Neural cell (in vitro differentiated cells): Measurements from ENCODE around the gene GALNT13. TPM values are rescaled to one million over a fixed set of nuclear protein-coding genes. Genes with fewer than 3 reads are reported as not detected.

ENCODE experiments used
- H2AFZ ChIP-seq: fragments of 200-600, 300-800 bp; sonication (generic), shearing (Covaris generic); 2 replicates; pipeline ENCODE4 v1.6.0; 2014; ENCODE audit warnings: low read depth, mild to moderate bottlenecking, antibody characterized with exemption, low read length, moderate library complexity
- H3F3A ChIP-seq: fragments of 200-600 bp; shearing (Covaris generic); 2 replicates; pipeline ENCODE4 v1.6.1; 2016; ENCODE audit warnings: mild to moderate bottlenecking, moderate library complexity, mixed read lengths, antibody characterized with exemption, low read length; ENCODE audit not compliant: insufficient read depth, poor library complexity, severe bottlenecking
- H3K27ac ChIP-seq: fragments of 200-600, 300-800 bp; sonication (generic), shearing (Covaris generic); 2 replicates; pipeline ENCODE4 v1.5.1; 2014; ENCODE audit warnings: mild to moderate bottlenecking, low read length, moderate library complexity
- H3K27me3 ChIP-seq: fragments of 300-800, 200-600 bp; sonication (generic), shearing (Covaris generic); 2 replicates; pipeline ENCODE4 v1.6.0; 2014; ENCODE audit warnings: mild to moderate bottlenecking, low read depth, low read length, moderate library complexity; ENCODE audit not compliant: insufficient read depth
- H3K36me3 ChIP-seq: fragments of 300-800, 200-600 bp; sonication (generic), shearing (Covaris generic); 2 replicates; pipeline ENCODE4 v1.5.1; 2014; ENCODE audit warnings: mild to moderate bottlenecking, antibody characterized with exemption, low read length, moderate library complexity; ENCODE audit not compliant: insufficient read depth
- H3K4me2 ChIP-seq: fragments of 300-800, 200-600 bp; sonication (generic), shearing (Covaris generic); 2 replicates; pipeline ENCODE4 v1.6.0; 2014; ENCODE audit warnings: mild to moderate bottlenecking, low read length
- H3K4me3 ChIP-seq: fragments of 300-800, 200-600 bp; sonication (generic), shearing (Covaris generic); 2 replicates; pipeline ENCODE4 v1.5.1; 2014; ENCODE audit warnings: mild to moderate bottlenecking, low read length, moderate library complexity
- H3K79me2 ChIP-seq: fragments of 200-600 bp; shearing (Covaris generic); replicated peaks from 2 replicates; pipeline ENCODE4 v1.6.0; 2014; ENCODE audit warnings: mild to moderate bottlenecking, low read length, moderate library complexity; ENCODE audit not compliant: insufficient read depth
- H3K9ac ChIP-seq: fragments of 300-800, 200-600 bp; sonication (generic), shearing (Covaris generic); 2 replicates; pipeline ENCODE4 v1.6.1; 2016; ENCODE audit warnings: mild to moderate bottlenecking, low read length, mixed read lengths
- H3K9me2 ChIP-seq: fragments of 200-600 bp; shearing (Covaris generic); 2 replicates; pipeline ENCODE4 v1.6.1; 2016; ENCODE audit warnings: mild to moderate bottlenecking, low read length, mixed read lengths; ENCODE audit not compliant: insufficient read depth
- H3K9me3 ChIP-seq: fragments of 200-600, 300-800 bp; sonication (generic), shearing (Covaris generic); 2 replicates; pipeline ENCODE4 v1.6.1; 2016; ENCODE audit warnings: mild to moderate bottlenecking, mixed run types, low read length, moderate library complexity, mixed read lengths
- H4K20me1 ChIP-seq: fragments of 200-600 bp; shearing (Covaris generic); 2 replicates; pipeline ENCODE4 v1.6.1; 2016; ENCODE audit warnings: mild to moderate bottlenecking, mixed run types; ENCODE audit not compliant: insufficient read depth
- CTCF ChIP-seq: fragments of 450-650 bp; IDR thresholded peaks from 2 replicates; pipeline ENCODE4 v1.5.1; 2014; ENCODE audit warnings: antibody characterized with exemption, mild to moderate bottlenecking, moderate library complexity; ENCODE audit not compliant: poor library complexity, severe bottlenecking
- EP300 ChIP-seq: fragments of 450-650 bp; conservative IDR thresholded peaks from 2 replicates; pipeline ENCODE4 v1.6.1; 2014; ENCODE audit warnings: antibody characterized with exemption, mild to moderate bottlenecking, moderate library complexity; ENCODE audit not compliant: poor library complexity, severe bottlenecking
- EZH2 ChIP-seq: fragments of 200-600, 300-800 bp; shearing (Covaris generic), sonication (generic); IDR thresholded peaks from 2 replicates; pipeline ENCODE4 v1.6.1; 2014; ENCODE audit warnings: antibody characterized with exemption, low read length, borderline replicate concordance, mild to moderate bottlenecking; ENCODE audit not compliant: insufficient read depth, poor library complexity, severe bottlenecking
- MXI1 ChIP-seq: fragments of 450-650 bp; conservative IDR thresholded peaks from 2 replicates; pipeline ENCODE4 v1.6.1; 2014; ENCODE audit warnings: antibody characterized with exemption, mild to moderate bottlenecking; ENCODE audit not compliant: poor library complexity, severe bottlenecking
- POLR2AphosphoS5 ChIP-seq: IDR thresholded peaks from 2 replicates; pipeline ENCODE4 v1.6.1; 2012
- RAD21 ChIP-seq: fragments of 450-650 bp; conservative IDR thresholded peaks from 2 replicates; pipeline ENCODE4 v1.6.1; 2014; ENCODE audit warnings: antibody characterized with exemption, mild to moderate bottlenecking, moderate library complexity
- REST ChIP-seq: IDR thresholded peaks from 2 replicates; pipeline ENCODE4 v1.6.1; 2012; ENCODE audit warnings: borderline replicate concordance
- SMC3 ChIP-seq: fragments of 450-650 bp; conservative IDR thresholded peaks from 2 replicates; pipeline ENCODE4 v1.6.1; 2014; ENCODE audit warnings: antibody characterized with exemption, mild to moderate bottlenecking, moderate library complexity; ENCODE audit not compliant: poor library complexity
- TAF1 ChIP-seq: IDR thresholded peaks from 2 replicates; pipeline ENCODE4 v1.6.1; 2012; ENCODE audit warnings: low read depth
- polyA plus RNA-seq: library from polyadenylated mRNA; depleted of rRNA; stranded (reverse); fragments of >200 nt; gene quantifications from 2 replicates; pipeline ENCODE4 v1.2.3, GENCODE V29; 2014

Gene GALNT13
- polyA plus RNA-seq, 1 donor from 2014 or later: 12.4 TPM

GRCh38 chr2:154182008-154182407 lies 310.3 kb downstream of the GALNT13 start:
- H4K20me1 ChIP-seq: no peaks in the 10 kb centered on the region
- H3K4me3 ChIP-seq: no peak overlapping the region
- no peak overlapping the region for H3K9ac ChIP-seq
- no peaks in the 10 kb centered on the region for H3F3A ChIP-seq
- H3K36me3 ChIP-seq: no peaks in the 10 kb centered on the region
- TF ChIP-seq RAD21: no peak
- no peak for TF ChIP-seq REST
- no peak for TF ChIP-seq SMC3
- TF ChIP-seq EZH2: no peak
- TF ChIP-seq CTCF: no peak
- TF ChIP-seq MXI1: no peak
- no peak for TF ChIP-seq EP300
- TF ChIP-seq TAF1: no peak
- no peak for TF ChIP-seq POLR2AphosphoS5
- no peak overlapping the region for H3K27ac ChIP-seq
- H3K79me2 ChIP-seq: no peaks in the 10 kb centered on the region
- no peak overlapping the region for H2AFZ ChIP-seq
- H3K4me2 ChIP-seq: no peak overlapping the region
- H3K9me3 ChIP-seq: no peaks in the 10 kb centered on the region
- H3K27me3 ChIP-seq: no peaks in the 10 kb centered on the region
- no peaks in the 10 kb centered on the region for H3K9me2 ChIP-seq

GRCh38 chr2:154187948-154188347 lies 316.2 kb downstream of the GALNT13 start:
- H3F3A ChIP-seq: no peaks in the 10 kb centered on the region
- no peaks in the 10 kb centered on the region for H3K27me3 ChIP-seq
- H3K9ac ChIP-seq: no peak overlapping the region
- no peak overlapping the region for H3K4me2 ChIP-seq
- no peaks in the 10 kb centered on the region for H3K9me3 ChIP-seq
- no peak overlapping the region for H3K27ac ChIP-seq
- TF ChIP-seq CTCF: no peak
- no peak for TF ChIP-seq REST
- TF ChIP-seq SMC3: no peak
- no peak for TF ChIP-seq RAD21
- no peak for TF ChIP-seq EP300
- no peak for TF ChIP-seq EZH2
- TF ChIP-seq TAF1: no peak
- no peaks in the 10 kb centered on the region for H3K36me3 ChIP-seq
- H4K20me1 ChIP-seq: no peaks in the 10 kb centered on the region
- H3K79me2 ChIP-seq: no peaks in the 10 kb centered on the region
- H3K9me2 ChIP-seq: no peaks in the 10 kb centered on the region
- no peak overlapping the region for H2AFZ ChIP-seq
- H3K4me3 ChIP-seq: no peak overlapping the region
